HEK293 (cell line): Measurements from ENCODE around the gene CEP70.

Experiments used
- CTCF ChIP-seq: fragments of 450-650 bp; formaldehyde crosslinking; IDR thresholded peaks from 2 replicates; pipeline ENCODE4 v1.5.1; 2016; ENCODE audit warnings: missing biosample characterization, missing genetic modification characterization
- ZNF24 ChIP-seq: fragments of 450-650 bp; formaldehyde crosslinking; IDR thresholded peaks from 2 replicates; pipeline ENCODE4 v1.5.1; 2016; ENCODE audit warnings: missing biosample characterization, missing genetic modification characterization
- ZNF433 ChIP-seq: fragments of 450-650 bp; formaldehyde crosslinking; IDR thresholded peaks from 2 replicates; pipeline ENCODE4 v1.5.1; 2016; ENCODE audit warnings: missing biosample characterization, missing genetic modification characterization, low read depth
- ZNF624 ChIP-seq: fragments of 450-650 bp; formaldehyde crosslinking; IDR thresholded peaks from 2 replicates; pipeline ENCODE4 v1.5.1; 2017; ENCODE audit warnings: missing biosample characterization, missing genetic modification characterization
- ZSCAN4 ChIP-seq: fragments of 450-650 bp; formaldehyde crosslinking; IDR thresholded peaks from 2 replicates; pipeline ENCODE4 v1.5.1; 2017; ENCODE audit warnings: missing biosample characterization, missing genetic modification characterization
- TF ChIP-seq, protein P1 (sequence below): fragments of 450-650 bp; formaldehyde crosslinking; IDR thresholded peaks from 2 replicates; pipeline ENCODE4 v1.5.1; 2016; ENCODE audit warnings: missing biosample characterization, missing genetic modification characterization, low read depth

DNA sequence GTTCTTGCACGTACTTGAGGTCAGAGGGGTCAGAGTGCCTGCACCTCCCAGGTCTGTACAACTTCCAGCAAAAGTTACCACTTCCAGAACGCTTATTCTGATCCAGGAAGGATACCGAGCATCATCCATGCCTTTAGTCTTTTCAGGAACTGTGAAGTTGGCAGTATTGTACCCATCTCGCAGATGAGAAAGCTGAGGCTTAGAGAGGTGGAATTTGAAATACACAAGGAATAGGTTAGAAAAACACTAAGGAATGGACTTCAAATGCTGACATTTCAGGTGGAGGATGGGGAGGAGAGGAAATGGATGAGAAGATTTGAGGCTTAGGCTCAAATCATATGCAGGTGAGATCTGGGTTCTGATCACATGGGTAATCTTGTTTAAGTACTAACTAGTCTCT, 148.4 kb downstream of the CEP70 start:
- TF ChIP-seq, protein P1, sequence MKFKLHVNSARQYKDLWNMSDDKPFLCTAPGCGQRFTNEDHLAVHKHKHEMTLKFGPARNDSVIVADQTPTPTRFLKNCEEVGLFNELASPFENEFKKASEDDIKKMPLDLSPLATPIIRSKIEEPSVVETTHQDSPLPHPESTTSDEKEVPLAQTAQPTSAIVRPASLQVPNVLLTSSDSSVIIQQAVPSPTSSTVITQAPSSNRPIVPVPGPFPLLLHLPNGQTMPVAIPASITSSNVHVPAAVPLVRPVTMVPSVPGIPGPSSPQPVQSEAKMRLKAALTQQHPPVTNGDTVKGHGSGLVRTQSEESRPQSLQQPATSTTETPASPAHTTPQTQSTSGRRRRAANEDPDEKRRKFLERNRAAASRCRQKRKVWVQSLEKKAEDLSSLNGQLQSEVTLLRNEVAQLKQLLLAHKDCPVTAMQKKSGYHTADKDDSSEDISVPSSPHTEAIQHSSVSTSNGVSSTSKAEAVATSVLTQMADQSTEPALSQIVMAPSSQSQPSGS (tag by site-specific recombination): no peak
- TF ChIP-seq ZSCAN4 (tag by site-specific recombination): no peak
- no peak for TF ChIP-seq CTCF
- no peak for TF ChIP-seq ZNF24 (tag by site-specific recombination)
- no peak for TF ChIP-seq ZNF433 (tag by site-specific recombination)
- no peak for TF ChIP-seq ZNF624 (tag by site-specific recombination)
